ENCODE results near the gene PRLR. TPM values are rescaled to one million over a fixed set of nuclear protein-coding genes. Genes with fewer than 3 reads are reported as not detected.

PRLR gene
- total RNA-seq, 1 donor from 2014 or later, result 0.93 TPM

- Histone ChIP-seq H3K4me3 (ENCODE audit: insufficient read depth, low read depth, low read length) (no peak overlapping the region), H3K9me3 (ENCODE audit: insufficient read depth, low read depth, low read length) (no peaks in the 10 kb centered on the region), H3K27ac (ENCODE audit: low read depth, low read length) (no peak overlapping the region), H3K36me3 (ENCODE audit: insufficient read depth, low read length) (no peaks in the 10 kb centered on the region), H2AFZ (ENCODE audit: low read depth, low read length) (no peak overlapping the region), H3K79me2 (ENCODE audit: insufficient read depth, low read length) (no peaks in the 10 kb centered on the region), H3K9ac (ENCODE audit: low read length) (no peak overlapping the region), H3K27me3 (ENCODE audit: insufficient read depth, low read length) (peaks cover 2% of the 10 kb centered on the region), H3K4me2 (ENCODE audit: low read length) (no peak overlapping the region), H3K4me1 (ENCODE audit: insufficient read depth, low read length) (no peaks in the 10 kb centered on the region), H4K20me1 (ENCODE audit: insufficient read depth, low read length) (no peaks in the 10 kb centered on the region)
- Mint-ChIP-seq H3K4me1 (ENCODE audit: low read depth, unreplicated experiment) (peaks cover 8% of the 10 kb centered on the region), H3K36me3 (ENCODE audit: low read depth, unreplicated experiment) (no peaks in the 10 kb centered on the region), H3K4me3 (ENCODE audit: unreplicated experiment) (no peak overlapping the region), H3K27ac (ENCODE audit: unreplicated experiment) (no peak overlapping the region), H3K9me3 (ENCODE audit: unreplicated experiment) (no peaks in the 10 kb centered on the region), H3K27me3 (ENCODE audit: low read depth, unreplicated experiment) (no peaks in the 10 kb centered on the region)
- TF ChIP-seq, protein P1, sequence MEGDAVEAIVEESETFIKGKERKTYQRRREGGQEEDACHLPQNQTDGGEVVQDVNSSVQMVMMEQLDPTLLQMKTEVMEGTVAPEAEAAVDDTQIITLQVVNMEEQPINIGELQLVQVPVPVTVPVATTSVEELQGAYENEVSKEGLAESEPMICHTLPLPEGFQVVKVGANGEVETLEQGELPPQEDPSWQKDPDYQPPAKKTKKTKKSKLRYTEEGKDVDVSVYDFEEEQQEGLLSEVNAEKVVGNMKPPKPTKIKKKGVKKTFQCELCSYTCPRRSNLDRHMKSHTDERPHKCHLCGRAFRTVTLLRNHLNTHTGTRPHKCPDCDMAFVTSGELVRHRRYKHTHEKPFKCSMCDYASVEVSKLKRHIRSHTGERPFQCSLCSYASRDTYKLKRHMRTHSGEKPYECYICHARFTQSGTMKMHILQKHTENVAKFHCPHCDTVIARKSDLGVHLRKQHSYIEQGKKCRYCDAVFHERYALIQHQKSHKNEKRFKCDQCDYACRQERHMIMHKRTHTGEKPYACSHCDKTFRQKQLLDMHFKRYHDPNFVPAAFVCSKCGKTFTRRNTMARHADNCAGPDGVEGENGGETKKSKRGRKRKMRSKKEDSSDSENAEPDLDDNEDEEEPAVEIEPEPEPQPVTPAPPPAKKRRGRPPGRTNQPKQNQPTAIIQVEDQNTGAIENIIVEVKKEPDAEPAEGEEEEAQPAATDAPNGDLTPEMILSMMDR (IDR thresholded peaks at IDR 0.05; ENCODE audit: insufficient read depth, low read depth, low read length), result no peak
- no peak for TF ChIP-seq EZH2 (IDR thresholded peaks at IDR 0.05; ENCODE audit: insufficient read depth, low read length)
- FAIRE-seq, result no peak
- DNase-seq (ENCODE audit: low read depth), result no peak
Observed at GRCh38 chr5:35158204-35158603, 72.1 kb downstream of the PRLR start.

DNA sequence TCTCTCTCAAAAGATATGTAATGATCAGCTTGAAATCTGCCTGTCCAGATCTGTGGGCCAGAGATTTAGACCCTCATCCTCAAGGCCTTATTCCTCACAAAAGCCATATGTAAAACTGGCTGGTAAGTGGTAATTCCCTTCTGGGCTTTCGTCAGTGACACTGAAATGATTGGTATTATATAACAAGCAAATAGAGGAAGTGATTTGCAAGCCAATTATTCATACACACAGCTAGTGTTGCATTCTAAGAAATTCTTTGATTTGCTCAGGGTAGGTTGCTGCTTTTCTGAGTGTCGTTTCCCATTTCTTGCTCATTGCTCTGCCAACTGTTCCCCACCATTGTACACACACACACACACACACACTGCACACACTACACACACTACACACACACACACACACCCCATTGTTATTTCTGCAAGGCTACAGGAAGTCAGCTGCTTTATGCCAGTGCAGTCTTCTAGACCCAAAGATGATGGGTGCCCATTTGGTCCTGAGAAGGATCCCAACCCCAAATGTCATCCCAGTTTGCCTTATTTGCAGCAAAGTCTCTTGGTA is 76.8 kb downstream of the PRLR start:
- Mint-ChIP-seq H3K27ac (ENCODE audit: unreplicated experiment) (no peak overlapping the region), H3K9me3 (ENCODE audit: unreplicated experiment) (no peaks in the 10 kb centered on the region), H3K27me3 (ENCODE audit: low read depth, unreplicated experiment) (no peaks in the 10 kb centered on the region), H3K4me1 (ENCODE audit: low read depth, unreplicated experiment) (peaks cover 2% of the 10 kb centered on the region), H3K36me3 (ENCODE audit: low read depth, unreplicated experiment) (no peaks in the 10 kb centered on the region), H3K4me3 (ENCODE audit: unreplicated experiment) (no peak overlapping the region)
- no peaks in the 10 kb centered on the region for H3K79me2 ChIP-seq (ENCODE audit: insufficient read depth, low read length)
- H3K9ac ChIP-seq (ENCODE audit: low read length), result no peak overlapping the region
- H4K20me1 ChIP-seq (ENCODE audit: insufficient read depth, low read length), result no peaks in the 10 kb centered on the region
- no peak overlapping the region for H3K27ac ChIP-seq (ENCODE audit: low read depth, low read length)
- DNase-seq (ENCODE audit: low read depth), result no peak
- FAIRE-seq, result no peak
- no peaks in the 10 kb centered on the region for H3K36me3 ChIP-seq (ENCODE audit: insufficient read depth, low read length)
- H2AFZ ChIP-seq (ENCODE audit: low read depth, low read length), result no peak overlapping the region
- no peak overlapping the region for H3K4me3 ChIP-seq (ENCODE audit: insufficient read depth, low read depth, low read length)
- no peaks in the 10 kb centered on the region for H3K27me3 ChIP-seq (ENCODE audit: insufficient read depth, low read length)
- H3K4me1 ChIP-seq (ENCODE audit: insufficient read depth, low read length), result no peaks in the 10 kb centered on the region
- no peaks in the 10 kb centered on the region for H3K9me3 ChIP-seq (ENCODE audit: insufficient read depth, low read depth, low read length)
- H3K4me2 ChIP-seq (ENCODE audit: low read length), result no peak overlapping the region
- TF ChIP-seq, protein P1 (IDR thresholded peaks at IDR 0.05; ENCODE audit: insufficient read depth, low read depth, low read length), result no peak
- no peak for TF ChIP-seq EZH2 (IDR thresholded peaks at IDR 0.05; ENCODE audit: insufficient read depth, low read length)

- Mint-ChIP-seq H3K27ac (ENCODE audit: unreplicated experiment) (no peak overlapping the region), H3K9me3 (ENCODE audit: unreplicated experiment) (no peaks in the 10 kb centered on the region), H3K27me3 (ENCODE audit: low read depth, unreplicated experiment) (no peaks in the 10 kb centered on the region), H3K36me3 (ENCODE audit: low read depth, unreplicated experiment) (no peaks in the 10 kb centered on the region), H3K4me1 (ENCODE audit: low read depth, unreplicated experiment) (peaks cover 2% of the 10 kb centered on the region), H3K4me3 (ENCODE audit: unreplicated experiment) (no peak overlapping the region)
- no peaks in the 10 kb centered on the region for H3K4me1 ChIP-seq (ENCODE audit: insufficient read depth, low read length)
- H3K9ac ChIP-seq (ENCODE audit: low read length), result no peak overlapping the region
- no peak overlapping the region for H3K27ac ChIP-seq (ENCODE audit: low read depth, low read length)
- no peak overlapping the region for H3K4me2 ChIP-seq (ENCODE audit: low read length)
- H4K20me1 ChIP-seq (ENCODE audit: insufficient read depth, low read length), result no peaks in the 10 kb centered on the region
- H3K79me2 ChIP-seq (ENCODE audit: insufficient read depth, low read length), result no peaks in the 10 kb centered on the region
- DNase-seq (ENCODE audit: low read depth) (no peak), FAIRE-seq (no peak)
- H2AFZ ChIP-seq (ENCODE audit: low read depth, low read length), result no peak overlapping the region
- TF ChIP-seq, protein P1 (IDR thresholded peaks at IDR 0.05; ENCODE audit: insufficient read depth, low read depth, low read length), result no peak
- no peak for TF ChIP-seq EZH2 (IDR thresholded peaks at IDR 0.05; ENCODE audit: insufficient read depth, low read length)
- H3K4me3 ChIP-seq (ENCODE audit: insufficient read depth, low read depth, low read length), result no peak overlapping the region
- H3K36me3 ChIP-seq (ENCODE audit: insufficient read depth, low read length), result no peaks in the 10 kb centered on the region
- no peaks in the 10 kb centered on the region for H3K27me3 ChIP-seq (ENCODE audit: insufficient read depth, low read length)
- H3K9me3 ChIP-seq (ENCODE audit: insufficient read depth, low read depth, low read length), result no peaks in the 10 kb centered on the region
Observed at GRCh38 chr5:35152733-35153132, 77.6 kb downstream of the PRLR start.

Data from astrocyte (in vitro differentiated cells and primary cell).